ENCODE results near the gene CPA5.

DNA sequence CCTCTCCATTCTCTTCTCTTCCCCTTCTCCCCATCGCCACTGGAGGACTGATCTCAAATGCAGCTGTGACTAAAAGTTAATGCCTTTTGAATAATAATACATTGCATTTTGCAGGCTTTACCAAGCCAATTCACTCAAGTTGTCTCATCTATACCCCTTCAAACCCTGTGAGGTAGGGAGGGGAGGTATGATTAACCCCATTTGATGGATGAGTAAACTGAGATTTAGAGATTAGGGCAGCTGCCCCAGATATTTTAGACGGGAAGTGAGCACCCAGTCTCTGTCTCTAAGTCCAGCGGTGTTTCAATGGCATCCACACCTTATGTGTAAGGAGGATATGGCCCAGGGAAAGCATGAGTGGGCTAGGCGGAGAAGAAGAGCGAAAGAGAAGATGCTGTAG, 1.1 kb downstream of the CPA5 start:
- TF ChIP-seq HDGF (IDR thresholded peaks at IDR 0.05; ENCODE audit: borderline replicate concordance) = no peak
- TF ChIP-seq CTBP1 (IDR thresholded peaks at IDR 0.05; ENCODE audit: borderline replicate concordance) = no peak
- no peak for TF ChIP-seq TARDBP (IDR thresholded peaks at IDR 0.05)
- no peak for TF ChIP-seq ELF4 (IDR thresholded peaks at IDR 0.05)
- TF ChIP-seq SP1 (IDR thresholded peaks at IDR 0.05) = no peak
- TF ChIP-seq, protein P1, sequence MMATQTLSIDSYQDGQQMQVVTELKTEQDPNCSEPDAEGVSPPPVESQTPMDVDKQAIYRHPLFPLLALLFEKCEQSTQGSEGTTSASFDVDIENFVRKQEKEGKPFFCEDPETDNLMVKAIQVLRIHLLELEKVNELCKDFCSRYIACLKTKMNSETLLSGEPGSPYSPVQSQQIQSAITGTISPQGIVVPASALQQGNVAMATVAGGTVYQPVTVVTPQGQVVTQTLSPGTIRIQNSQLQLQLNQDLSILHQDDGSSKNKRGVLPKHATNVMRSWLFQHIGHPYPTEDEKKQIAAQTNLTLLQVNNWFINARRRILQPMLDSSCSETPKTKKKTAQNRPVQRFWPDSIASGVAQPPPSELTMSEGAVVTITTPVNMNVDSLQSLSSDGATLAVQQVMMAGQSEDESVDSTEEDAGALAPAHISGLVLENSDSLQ (IDR thresholded peaks at IDR 0.05) = no peak
- no peak for TF ChIP-seq L3MBTL2 (conservative IDR thresholded peaks at IDR 0.05)
- TF ChIP-seq FOXM1 (IDR thresholded peaks at IDR 0.05; ENCODE audit: borderline replicate concordance) = no peak
- no peak for TF ChIP-seq BHLHE40 (IDR thresholded peaks at IDR 0.05; ENCODE audit: borderline replicate concordance)
- no peak for TF ChIP-seq FOXK2 (IDR thresholded peaks at IDR 0.05)
- no peak for TF ChIP-seq NFRKB (IDR thresholded peaks at IDR 0.05)
- no peak for TF ChIP-seq SUZ12 (IDR thresholded peaks at IDR 0.05)
- TF ChIP-seq FOXA1 (IDR thresholded peaks at IDR 0.05) = no peak

Measured in HEK293T (cell line).